GM19239 (cell line): Measurements from ENCODE around the gene CNTFR.

ENCODE experiments used
- DNase-seq: peaks from one replicate; pipeline ENCODE4 v3.0.0; 2011; ENCODE audit warnings: low spot score; ENCODE audit not compliant: insufficient read length
- FAIRE-seq: peaks from 2 replicates; lab custom pipeline; 2011; peaks lifted over from hg19 to GRCh38; lab: Jason Lieb, UNC

The CNTFR gene

GRCh38 chr9:34591248-34591916 is 1.9 kb upstream of the CNTFR start:
- DNase-seq (peak; percentile 95), FAIRE-seq (no peak)

- DNase-seq: no peak
- FAIRE-seq: no peak
These were observed 1.1 kb upstream of the CNTFR start for GRCh38 chr9:34590381-34591247.

GRCh38 chr9:34588671-34589635 is 571 bp downstream of the CNTFR start:
- no peak for FAIRE-seq
- no peak for DNase-seq

- FAIRE-seq (no peak), DNase-seq (no peak)
These were observed 2.3 kb downstream of the CNTFR start for GRCh38 chr9:34587271-34587670.

- DNase-seq (no peak), FAIRE-seq (no peak)
These were observed 3.4 kb downstream of the CNTFR start for GRCh38 chr9:34585946-34586669.

GRCh38 chr9:34584970-34585369 is 4.6 kb downstream of the CNTFR start:
- DNase-seq (no peak), FAIRE-seq (no peak)

GRCh38 chr9:34582787-34583186 is 6.7 kb downstream of the CNTFR start:
- FAIRE-seq (no peak), DNase-seq (no peak)

GRCh38 chr9:34581318-34581717 is 8.2 kb downstream of the CNTFR start:
- DNase-seq (no peak), FAIRE-seq (no peak)

- no peak for FAIRE-seq
- no peak for DNase-seq
These were observed 9.2 kb downstream of the CNTFR start for GRCh38 chr9:34580358-34580757.

GRCh38 chr9:34579808-34580163 is 9.7 kb downstream of the CNTFR start:
- no peak for FAIRE-seq
- no peak for DNase-seq

- DNase-seq: no peak
These were observed 10.3 kb downstream of the CNTFR start for GRCh38 chr9:34579104-34579807.

GRCh38 chr9:34578241-34579103 is 11.1 kb downstream of the CNTFR start:
- DNase-seq (no peak), FAIRE-seq (no peak)

More at GRCh38 chr9:34579104-34579807, 10.3 kb downstream of the CNTFR start:
- FAIRE-seq: no peak

- DNase-seq: no peak
- no peak for FAIRE-seq
These were observed 11.9 kb downstream of the CNTFR start for GRCh38 chr9:34577400-34578240.

- FAIRE-seq: no peak
- no peak for DNase-seq
These were observed 12.7 kb downstream of the CNTFR start for GRCh38 chr9:34576597-34577399.

GRCh38 chr9:34575862-34576596 is 13.5 kb downstream of the CNTFR start:
- FAIRE-seq (no peak), DNase-seq (no peak)

- FAIRE-seq: no peak
These were observed 14.3 kb downstream of the CNTFR start for GRCh38 chr9:34575241-34575640.

More at GRCh38 chr9:34575241-34575640, 14.3 kb downstream of the CNTFR start:
- no peak for DNase-seq
